GM18861 (cell line): ENCODE results near the gene STMN3.

ENCODE experiments used
- ATAC-seq: cut with Tn5 transposase; IDR thresholded peaks from one replicate; pipeline ENCODE4 v1.9.1; 2021; ENCODE audit not compliant: unreplicated experiment

The STMN3 gene

GRCh38 chr20:63653041-63653973, at the start of gene STMN3:
Gene STMN3, minus strand, starts transcription at chr20:63653424. Its CDS starts 79 bp downstream, at chr20:63653345.
- no peak for ATAC-seq

- no peak for ATAC-seq
These were observed 48.9 kb upstream of the STMN3 start for GRCh38 chr20:63702036-63702665.

- ATAC-seq: no peak
These were observed 48.3 kb upstream of the STMN3 start for GRCh38 chr20:63701329-63702035.

DNA sequence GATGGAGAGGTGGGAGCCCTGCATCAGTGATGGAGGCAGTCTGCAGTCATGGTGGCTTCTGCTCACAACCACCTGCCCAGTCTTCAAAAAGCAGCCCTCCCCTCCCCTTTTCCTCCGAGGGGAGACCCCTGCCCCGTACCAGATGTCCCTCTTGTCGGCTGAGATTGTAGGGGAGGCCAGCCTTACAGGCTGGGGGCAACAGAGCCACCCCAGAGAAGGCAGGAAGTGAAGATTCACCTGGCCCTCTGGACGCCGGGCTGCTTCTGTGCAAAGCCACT, 47.8 kb upstream of the STMN3 start:
- ATAC-seq: no peak

DNA sequence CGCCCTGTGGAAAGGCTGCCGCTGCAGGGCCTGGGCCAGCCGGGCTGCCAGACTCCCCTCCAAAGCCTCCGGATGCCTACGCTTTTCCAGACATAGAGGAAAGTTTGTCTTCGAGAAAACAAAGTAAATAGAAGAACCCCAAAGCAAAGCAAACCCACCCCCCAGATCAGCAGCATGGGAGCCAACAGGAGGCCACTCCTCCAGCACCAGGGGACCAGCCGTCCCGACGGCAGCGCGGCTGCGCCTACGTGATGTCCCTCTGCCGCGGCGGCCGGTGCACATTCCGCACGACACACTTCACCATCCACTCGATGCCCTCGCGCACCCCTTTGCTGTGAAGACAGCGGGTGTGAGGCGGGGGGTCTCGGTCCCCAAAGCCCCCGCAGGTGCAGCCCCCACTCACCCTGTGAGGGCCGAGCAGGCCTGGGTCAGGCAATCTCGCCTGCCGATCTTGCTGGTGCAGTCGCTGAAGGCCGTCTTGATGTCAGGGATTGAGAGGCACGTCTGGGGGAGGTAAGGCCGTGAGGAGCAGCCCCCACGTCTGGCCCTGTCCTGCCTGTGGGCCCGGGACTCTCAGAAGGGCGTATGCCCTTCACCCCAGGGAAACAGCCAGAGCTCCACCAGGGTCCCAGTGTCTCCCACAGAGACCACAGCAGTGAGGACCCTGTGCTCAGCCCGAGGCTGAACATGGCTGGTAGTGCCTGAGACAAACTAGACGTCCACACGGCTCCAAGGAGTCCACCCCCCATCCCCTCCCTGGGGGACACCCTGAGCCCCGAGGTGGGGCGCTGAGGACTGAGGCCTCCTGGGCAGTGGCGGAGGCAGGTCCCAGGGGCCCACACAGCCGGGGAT, 47.2 kb upstream of the STMN3 start:
- no peak for ATAC-seq

DNA sequence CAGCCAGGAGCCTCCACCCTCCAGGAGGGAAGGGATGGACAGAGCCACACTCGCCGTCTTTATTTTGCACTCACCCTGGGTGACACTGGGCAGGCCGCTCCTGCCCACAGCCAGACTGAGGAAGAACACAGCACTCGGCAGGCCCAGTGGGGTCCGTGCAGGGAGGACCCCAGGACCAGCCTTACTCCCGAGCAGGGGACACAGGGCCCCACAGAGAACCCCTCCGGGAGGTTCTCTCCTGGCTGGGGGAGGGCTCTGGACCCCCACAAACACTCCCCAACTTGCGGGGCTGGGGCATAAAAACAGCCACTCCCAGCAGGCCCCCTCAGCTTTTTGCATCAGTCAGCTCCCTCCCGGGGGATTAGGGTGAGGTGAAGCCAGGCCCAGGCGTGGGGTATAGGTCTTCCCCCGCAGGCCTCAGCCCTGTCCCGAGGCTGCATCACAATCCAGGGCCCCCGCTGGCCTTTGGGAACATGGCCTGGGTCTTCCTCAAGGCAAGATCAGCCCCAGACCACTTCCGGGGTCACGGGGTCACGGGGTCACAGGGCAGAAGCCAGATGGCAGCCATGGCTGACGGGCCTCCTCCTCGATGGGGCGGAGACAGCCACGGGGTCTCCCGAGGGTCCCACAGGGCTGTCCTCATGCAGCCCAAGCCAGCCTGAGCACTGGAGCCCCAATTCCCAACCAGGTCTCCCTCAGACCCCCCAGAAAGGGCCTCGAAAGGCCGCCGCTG, 46.4 kb upstream of the STMN3 start:
- no peak for ATAC-seq

GRCh38 chr20:63698739-63699465, 45.7 kb upstream of the STMN3 start:
- ATAC-seq: no peak

DNA sequence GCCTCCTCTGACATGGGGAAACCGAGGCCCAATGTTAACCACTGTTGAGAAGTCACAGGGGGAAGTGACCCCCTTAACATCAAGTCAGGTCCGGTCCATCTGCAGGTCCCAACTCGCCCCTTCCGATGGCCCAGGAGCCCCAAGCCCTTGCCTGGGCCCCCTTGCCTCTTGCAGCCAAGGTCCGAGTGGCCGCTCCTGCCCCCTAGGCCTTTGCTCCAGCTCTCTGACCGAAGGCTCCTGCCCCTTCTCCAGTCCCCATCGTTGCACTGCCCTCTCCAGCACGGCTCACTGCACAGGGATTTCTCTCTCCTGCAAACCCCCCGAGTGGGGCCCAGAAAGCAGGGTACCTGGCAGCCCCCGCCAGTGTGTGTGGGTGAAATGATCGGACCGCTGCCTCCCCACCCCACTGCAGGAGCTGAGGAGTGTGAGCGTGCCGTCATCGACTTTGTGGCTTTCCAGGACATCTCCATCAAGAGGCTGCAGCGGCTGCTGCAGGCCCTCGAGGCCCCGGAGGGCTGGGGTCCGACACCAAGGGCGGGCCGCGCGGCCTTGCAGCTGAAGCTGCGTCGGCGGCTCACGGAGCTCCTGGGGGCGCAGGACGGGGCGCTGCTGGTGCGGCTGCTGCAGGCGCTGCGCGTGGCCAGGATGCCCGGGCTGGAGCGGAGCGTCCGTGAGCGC, 44.8 kb upstream of the STMN3 start:
- no peak for ATAC-seq

GRCh38 chr20:63697357-63697867, 44.2 kb upstream of the STMN3 start:
- no peak for ATAC-seq

- ATAC-seq: no peak
These were observed 43.6 kb upstream of the STMN3 start, which contains the start of gene TNFRSF6B for GRCh38 chr20:63696628-63697356. Gene TNFRSF6B, plus strand, starts transcription at chr20:63696652. Its CDS starts 116 bp downstream, at chr20:63696768.

DNA sequence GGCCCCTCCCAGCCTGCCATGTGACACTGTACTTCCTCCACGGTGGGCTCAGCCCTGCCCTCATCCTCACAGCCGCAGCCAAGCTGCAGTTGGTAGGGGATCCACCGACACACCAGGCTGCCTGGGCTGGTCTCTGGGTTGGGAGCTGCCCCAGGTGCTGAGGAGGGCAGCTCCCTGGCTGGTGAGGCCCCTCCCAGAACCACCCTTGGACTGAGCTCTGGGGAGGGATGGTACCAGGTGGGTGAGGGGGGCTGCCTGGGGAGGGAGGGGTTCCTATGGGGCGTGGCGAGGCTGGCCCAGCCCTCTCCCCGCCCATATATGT, 43.0 kb upstream of the STMN3 start:
- ATAC-seq: no peak

GRCh38 chr20:63695424-63696305, 42.4 kb upstream of the STMN3 start:
- ATAC-seq: no peak

GRCh38 chr20:63694584-63695423, 41.6 kb upstream of the STMN3 start:
- ATAC-seq: no peak

DNA sequence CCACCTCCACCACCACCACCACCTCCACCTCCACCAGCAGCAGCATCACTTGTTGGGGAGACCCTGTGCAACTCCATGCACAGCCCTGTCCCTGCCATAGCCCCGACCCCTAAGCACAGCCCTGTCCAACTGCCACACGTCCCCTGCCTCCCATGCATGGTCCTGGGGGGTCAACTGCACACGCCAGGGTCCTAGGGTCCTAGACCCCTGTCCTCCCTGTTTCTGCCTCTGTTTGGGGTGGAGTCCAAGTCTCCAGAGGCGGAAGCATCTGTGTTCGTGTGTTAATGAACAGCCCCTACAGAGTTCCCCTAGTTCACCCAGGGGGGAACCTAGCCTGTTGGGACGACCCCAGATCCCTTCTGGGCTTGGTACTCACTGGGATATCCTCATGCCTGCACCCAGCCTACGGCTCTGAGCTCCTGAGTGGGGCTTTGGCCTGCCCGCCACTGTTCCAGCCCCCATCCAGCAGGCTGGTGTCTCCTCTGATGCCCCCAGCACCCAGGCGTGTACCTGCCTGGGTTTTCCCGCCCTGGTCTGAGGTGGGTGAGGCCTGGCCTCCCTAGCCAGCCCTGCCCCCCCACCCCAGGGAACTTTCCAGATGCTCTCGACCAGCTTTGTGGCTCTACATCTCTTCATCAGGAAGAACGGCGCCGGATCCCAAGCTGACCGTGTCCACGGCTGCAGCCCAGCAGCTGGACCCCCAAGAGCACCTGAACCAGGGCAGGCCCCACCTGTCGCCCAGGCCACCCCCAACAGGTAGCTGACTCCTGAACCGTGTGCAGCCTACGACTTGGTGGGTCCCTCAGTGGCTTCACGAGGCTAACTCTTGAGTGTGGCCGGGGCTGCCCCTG, 40.7 kb upstream of the STMN3 start:
- ATAC-seq: no peak

DNA sequence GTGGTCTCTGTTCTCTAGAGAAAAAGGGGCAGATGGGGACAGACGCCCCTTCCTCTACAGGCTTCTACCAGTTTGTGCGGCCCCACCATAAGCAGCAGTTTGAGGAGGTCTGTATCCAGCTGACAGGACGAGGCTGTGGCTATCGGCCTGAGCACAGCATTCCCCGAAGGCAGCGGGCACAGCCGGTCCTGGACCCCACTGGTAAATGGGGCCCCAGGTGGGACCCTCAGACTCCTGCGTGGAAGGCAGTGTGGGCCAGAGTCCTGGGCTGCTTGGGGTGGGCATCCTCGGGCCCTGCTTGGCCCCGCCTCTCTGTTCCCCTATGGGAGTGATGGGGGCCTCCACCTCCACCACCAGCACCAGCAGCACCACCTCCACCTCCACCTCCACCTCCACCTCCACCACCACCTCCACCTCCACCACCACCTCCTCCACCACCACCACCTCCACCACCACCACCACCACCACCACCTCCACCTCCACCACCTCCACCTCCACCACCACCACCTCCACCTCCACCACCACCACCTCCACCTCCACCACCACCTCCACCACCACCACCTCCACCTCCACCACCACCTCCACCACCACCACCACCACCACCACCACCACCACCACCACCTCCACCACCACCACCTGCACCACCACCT, 40.0 kb upstream of the STMN3 start:
- no peak for ATAC-seq
